ENCODE measurements around the gene ATP4B. TPM values are rescaled to one million over a fixed set of nuclear protein-coding genes. Genes with fewer than 3 reads are reported as not detected.

Gene ATP4B
- total and polyA plus RNA-seq, 5 donors from 2014 or later = not detected

DNA sequence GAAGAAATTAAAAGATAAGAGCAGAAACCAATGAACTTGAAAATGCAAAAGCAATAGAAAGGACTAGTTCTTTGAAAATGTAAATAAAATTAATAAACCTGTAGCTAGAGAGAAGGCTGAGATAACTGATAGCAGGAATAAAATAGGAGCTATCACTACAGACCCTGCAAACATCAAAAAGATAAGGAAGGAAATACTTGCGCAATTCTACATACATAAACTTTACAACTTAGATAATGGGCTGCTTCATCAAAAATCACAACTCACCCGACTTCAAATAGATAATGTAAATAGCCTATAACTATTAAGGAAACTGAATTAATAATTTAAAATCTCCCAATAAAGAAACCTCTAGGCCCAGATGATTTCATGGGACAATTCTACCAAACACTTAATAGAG lies 3.5 kb upstream of the ATP4B start:
- Histone ChIP-seq H3K4me3 (ENCODE audit: low read depth, low read length) (no peak overlapping the region), H3K36me3 (ENCODE audit: control insufficient read depth, insufficient read depth, low read length) (no peaks in the 10 kb centered on the region), H3K4me1 (ENCODE audit: control insufficient read depth, insufficient read depth, low read length, poor library complexity, severe bottlenecking) (no peaks in the 10 kb centered on the region), H3K9me3 (ENCODE audit: control insufficient read depth in 2 of 2, low read length in 2 of 2) (peaks cover 6 to 7% of the 10 kb centered on the region in 2 experiments), H3K27me3 (ENCODE audit: control insufficient read depth, insufficient read depth, low read length) (no peaks in the 10 kb centered on the region), H3K27ac (ENCODE audit: insufficient read depth, low read length, poor library complexity, severe bottlenecking) (no peak overlapping the region)
- H3K36me3 Mint-ChIP-seq = no peaks in the 10 kb centered on the region
- no peak overlapping the region for H3K4me3 Mint-ChIP-seq
- ATAC-seq (ENCODE audit: low read depth in 2 of 2) (no peak), DNase-seq (no peak)
- peaks cover 2 to 15% (median 9%) of the 10 kb centered on the region in 7 donors for H3K9me3 Mint-ChIP-seq
- H3K27ac Mint-ChIP-seq = no peak overlapping the region
- peaks cover 10% of the 10 kb centered on the region for H3K27me3 Mint-ChIP-seq
- H3K4me1 Mint-ChIP-seq = no peaks in the 10 kb centered on the region

DNA sequence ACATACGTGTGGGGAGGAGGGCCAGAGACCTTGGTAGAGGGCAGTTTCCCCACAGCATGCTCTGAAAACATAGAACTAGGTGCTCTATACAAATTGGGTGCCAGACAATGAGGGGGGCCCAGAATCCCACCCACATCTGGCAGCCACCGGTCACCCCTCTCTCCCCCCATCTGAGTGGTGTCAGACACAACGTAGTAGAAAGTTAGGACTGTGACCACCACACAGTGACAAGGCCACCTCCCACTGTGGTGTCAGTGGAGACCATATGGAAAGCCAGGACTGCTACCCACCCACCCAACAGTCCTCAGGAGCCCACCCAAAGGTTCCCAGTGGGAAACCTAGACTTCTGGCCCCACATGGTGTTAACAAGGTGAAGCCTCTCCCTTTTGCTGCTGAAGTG lies 2.1 kb upstream of the ATP4B start:
- Mint-ChIP-seq H3K4me3 (no peak overlapping the region), H3K27me3 (peaks cover 10% of the 10 kb centered on the region), H3K4me1 (no peaks in the 10 kb centered on the region), H3K27ac (no peak overlapping the region), H3K36me3 (no peaks in the 10 kb centered on the region), H3K9me3 (peaks cover 2 to 15% (median 9%) of the 10 kb centered on the region in 7 donors)
- Histone ChIP-seq H3K27ac (ENCODE audit: insufficient read depth, low read length, poor library complexity, severe bottlenecking) (no peak overlapping the region), H3K4me3 (ENCODE audit: low read depth, low read length) (no peak overlapping the region), H3K4me1 (ENCODE audit: control insufficient read depth, insufficient read depth, low read length, poor library complexity, severe bottlenecking) (no peaks in the 10 kb centered on the region), H3K27me3 (ENCODE audit: control insufficient read depth, insufficient read depth, low read length) (no peaks in the 10 kb centered on the region), H3K9me3 (ENCODE audit: control insufficient read depth in 2 of 2, low read length in 2 of 2) (peaks cover 6 to 7% of the 10 kb centered on the region in 2 experiments), H3K36me3 (ENCODE audit: control insufficient read depth, insufficient read depth, low read length) (no peaks in the 10 kb centered on the region)
- DNase-seq (no peak), ATAC-seq (ENCODE audit: low read depth in 2 of 2) (no peak)

DNA sequence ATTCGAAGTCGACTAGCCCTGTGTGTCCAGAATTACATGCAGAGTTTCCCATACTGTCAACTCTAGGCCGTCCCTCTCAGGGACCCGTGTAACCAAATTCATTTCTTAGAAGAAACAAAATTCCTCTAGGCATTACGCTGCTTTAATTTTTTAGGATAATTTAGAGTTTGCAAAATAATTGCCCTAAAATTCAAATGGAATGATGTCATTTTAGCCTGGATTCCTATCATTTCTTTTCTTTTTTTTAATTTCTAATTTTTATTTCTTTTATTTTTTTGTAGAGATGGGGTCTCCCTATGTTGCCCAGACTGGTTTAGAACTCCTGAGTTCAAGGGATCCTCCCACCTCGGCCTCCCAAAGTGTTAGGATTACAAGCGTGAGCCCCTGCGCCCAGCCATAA lies 1.3 kb upstream of the ATP4B start:
- Mint-ChIP-seq H3K9me3 (peaks cover 2 to 15% (median 9%) of the 10 kb centered on the region in 7 donors), H3K27ac (no peak overlapping the region), H3K27me3 (peaks cover 10% of the 10 kb centered on the region), H3K4me3 (no peak overlapping the region), H3K4me1 (no peaks in the 10 kb centered on the region), H3K36me3 (no peaks in the 10 kb centered on the region)
- Histone ChIP-seq H3K27ac (ENCODE audit: insufficient read depth, low read length, poor library complexity, severe bottlenecking) (no peak overlapping the region), H3K4me1 (ENCODE audit: control insufficient read depth, insufficient read depth, low read length, poor library complexity, severe bottlenecking) (no peaks in the 10 kb centered on the region), H3K9me3 (ENCODE audit: control insufficient read depth in 2 of 2, low read length in 2 of 2) (peaks cover 6 to 7% of the 10 kb centered on the region in 2 experiments), H3K36me3 (ENCODE audit: control insufficient read depth, insufficient read depth, low read length) (no peaks in the 10 kb centered on the region), H3K27me3 (ENCODE audit: control insufficient read depth, insufficient read depth, low read length) (no peaks in the 10 kb centered on the region), H3K4me3 (ENCODE audit: low read depth, low read length) (no peak overlapping the region)
- DNase-seq = no peak
- ATAC-seq (ENCODE audit: low read depth in 2 of 2) = no peak

DNA sequence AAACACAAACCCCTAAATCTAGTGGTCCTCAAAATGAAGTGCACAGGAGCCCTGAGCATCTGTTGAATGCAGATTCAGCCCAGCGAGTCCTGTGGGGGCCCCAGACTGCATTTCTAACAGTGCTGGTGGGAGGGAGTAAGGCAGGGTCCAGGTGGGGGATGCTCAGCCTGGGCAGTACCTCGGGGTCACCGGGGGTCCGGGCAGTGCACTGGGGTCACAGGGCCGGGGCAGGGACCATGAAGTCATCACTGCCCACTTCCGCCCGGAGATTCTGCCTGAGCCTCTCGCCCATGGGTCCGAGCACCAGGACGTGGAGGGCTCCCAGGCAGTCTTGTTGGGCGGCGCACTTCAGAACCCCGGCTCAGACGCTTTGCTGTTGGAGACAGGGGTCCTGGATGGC lies 838 bp upstream of the ATP4B start:
- Histone ChIP-seq H3K27ac (ENCODE audit: insufficient read depth, low read length, poor library complexity, severe bottlenecking) (no peak overlapping the region), H3K36me3 (ENCODE audit: control insufficient read depth, insufficient read depth, low read length) (no peaks in the 10 kb centered on the region), H3K4me1 (ENCODE audit: control insufficient read depth, insufficient read depth, low read length, poor library complexity, severe bottlenecking) (no peaks in the 10 kb centered on the region), H3K9me3 (ENCODE audit: control insufficient read depth in 2 of 2, low read length in 2 of 2) (peaks cover 6 to 7% of the 10 kb centered on the region in 2 experiments), H3K27me3 (ENCODE audit: control insufficient read depth, insufficient read depth, low read length) (no peaks in the 10 kb centered on the region), H3K4me3 (ENCODE audit: low read depth, low read length) (no peak overlapping the region)
- H3K27ac Mint-ChIP-seq = no peak overlapping the region
- peaks cover 10% of the 10 kb centered on the region for H3K27me3 Mint-ChIP-seq
- no peak for DNase-seq
- no peak overlapping the region for H3K4me3 Mint-ChIP-seq
- peaks cover 2 to 15% (median 9%) of the 10 kb centered on the region in 7 donors for H3K9me3 Mint-ChIP-seq
- no peaks in the 10 kb centered on the region for H3K4me1 Mint-ChIP-seq
- no peaks in the 10 kb centered on the region for H3K36me3 Mint-ChIP-seq
- ATAC-seq (ENCODE audit: low read depth in 2 of 2) = no peak

- H3K9me3 ChIP-seq (ENCODE audit: control insufficient read depth in 2 of 2, low read length in 2 of 2) = peaks cover 6% of the 10 kb centered on the region in 2 experiments
- peaks cover 8% of the 10 kb centered on the region for H3K27me3 Mint-ChIP-seq
- H3K27ac ChIP-seq (ENCODE audit: insufficient read depth, low read length, poor library complexity, severe bottlenecking) = no peak overlapping the region
- ATAC-seq (ENCODE audit: low read depth in 2 of 2) (no peak), DNase-seq (no peak)
- H3K36me3 Mint-ChIP-seq = no peaks in the 10 kb centered on the region
- H3K36me3 ChIP-seq (ENCODE audit: control insufficient read depth, insufficient read depth, low read length) = no peaks in the 10 kb centered on the region
- H3K9me3 Mint-ChIP-seq = peaks cover 2 to 15% (median 9%) of the 10 kb centered on the region in 7 donors
- no peak overlapping the region for H3K27ac Mint-ChIP-seq
- no peaks in the 10 kb centered on the region for H3K4me1 ChIP-seq (ENCODE audit: control insufficient read depth, insufficient read depth, low read length, poor library complexity, severe bottlenecking)
- no peak overlapping the region for H3K4me3 Mint-ChIP-seq
- H3K4me1 Mint-ChIP-seq = no peaks in the 10 kb centered on the region
- no peaks in the 10 kb centered on the region for H3K27me3 ChIP-seq (ENCODE audit: control insufficient read depth, insufficient read depth, low read length)
- no peak overlapping the region for H3K4me3 ChIP-seq (ENCODE audit: low read depth, low read length)
Measured at GRCh38 chr13:113656831-113657671, 947 bp downstream of the ATP4B start.

- no peak overlapping the region for H3K4me3 ChIP-seq (ENCODE audit: low read depth, low read length)
- Mint-ChIP-seq H3K9me3 (peaks cover 0 to 6% (median 3%) of the 10 kb centered on the region in 7 donors), H3K4me1 (no peaks in the 10 kb centered on the region), H3K27me3 (peaks cover 4% of the 10 kb centered on the region), H3K27ac (no peak overlapping the region), H3K4me3 (no peak overlapping the region), H3K36me3 (no peaks in the 10 kb centered on the region)
- H3K27me3 ChIP-seq (ENCODE audit: control insufficient read depth, insufficient read depth, low read length) = no peaks in the 10 kb centered on the region
- no peak for ATAC-seq (ENCODE audit: low read depth in 2 of 2)
- peaks cover 2 to 3% of the 10 kb centered on the region in 2 experiments for H3K9me3 ChIP-seq (ENCODE audit: control insufficient read depth in 2 of 2, low read length in 2 of 2)
- no peak for DNase-seq
- no peaks in the 10 kb centered on the region for H3K4me1 ChIP-seq (ENCODE audit: control insufficient read depth, insufficient read depth, low read length, poor library complexity, severe bottlenecking)
- H3K36me3 ChIP-seq (ENCODE audit: control insufficient read depth, insufficient read depth, low read length) = no peaks in the 10 kb centered on the region
- H3K27ac ChIP-seq (ENCODE audit: insufficient read depth, low read length, poor library complexity, severe bottlenecking) = no peak overlapping the region
Measured at GRCh38 chr13:113656003-113656588, 1.9 kb downstream of the ATP4B start.

GRCh38 chr13:113655346-113656002 lies 2.5 kb downstream of the ATP4B start:
- no peak overlapping the region for H3K27ac Mint-ChIP-seq
- no peaks in the 10 kb centered on the region for H3K9me3 ChIP-seq (ENCODE audit: control insufficient read depth in 2 of 2, low read length in 2 of 2)
- no peak overlapping the region for H3K4me3 ChIP-seq (ENCODE audit: low read depth, low read length)
- H3K36me3 Mint-ChIP-seq = no peaks in the 10 kb centered on the region
- H3K27ac ChIP-seq (ENCODE audit: insufficient read depth, low read length, poor library complexity, severe bottlenecking) = no peak overlapping the region
- no peaks in the 10 kb centered on the region for H3K36me3 ChIP-seq (ENCODE audit: control insufficient read depth, insufficient read depth, low read length)
- no peaks in the 10 kb centered on the region for H3K27me3 ChIP-seq (ENCODE audit: control insufficient read depth, insufficient read depth, low read length)
- H3K4me3 Mint-ChIP-seq = no peak overlapping the region
- no peaks in the 10 kb centered on the region for H3K9me3 Mint-ChIP-seq
- no peaks in the 10 kb centered on the region for H3K4me1 Mint-ChIP-seq
- peaks cover 4% of the 10 kb centered on the region for H3K27me3 Mint-ChIP-seq
- DNase-seq = no peak
- H3K4me1 ChIP-seq (ENCODE audit: control insufficient read depth, insufficient read depth, low read length, poor library complexity, severe bottlenecking) = no peaks in the 10 kb centered on the region
- ATAC-seq (ENCODE audit: low read depth in 2 of 2) = no peak

All from CD4-positive, CD25-positive, alpha-beta regulatory T cell (primary cell).